ENCODE results near the gene CPEB1. TPM values are rescaled to one million over a fixed set of nuclear protein-coding genes. Genes with fewer than 3 reads are reported as not detected.
A peak's percentile ranks its signal among the peaks of the same experiment; 100 is the strongest.

Gene CPEB1
- polyA plus RNA-seq, 1 donor from 2014 or later = 0.11 TPM

GRCh38 chr15:82587805-82588204 is 59.4 kb downstream of the CPEB1 start:
- Mint-ChIP-seq H3K9me3 (peaks cover 0 to 3% (median 0%) of the 10 kb centered on the region in 3 donors), H3K27me3 (peaks cover 7% of the 10 kb centered on the region), H3K27ac (no peak overlapping the region), H3K36me3 (no peaks in the 10 kb centered on the region), H3K4me3 (no peak overlapping the region), H3K4me1 (no peaks in the 10 kb centered on the region)

GRCh38 chr15:82585072-82585471 is 62.1 kb downstream of the CPEB1 start:
- Mint-ChIP-seq H3K27me3 (peaks cover 6% of the 10 kb centered on the region), H3K4me1 (no peaks in the 10 kb centered on the region), H3K27ac (no peak overlapping the region), H3K4me3 (no peak overlapping the region), H3K9me3 (no peaks in the 10 kb centered on the region), H3K36me3 (no peaks in the 10 kb centered on the region)

GRCh38 chr15:82580713-82581112 is 66.5 kb downstream of the CPEB1 start:
- H3K36me3 Mint-ChIP-seq = no peaks in the 10 kb centered on the region

GRCh38 chr15:82575335-82575734 is 71.8 kb downstream of the CPEB1 start:
- H3K27me3 Mint-ChIP-seq = peaks cover 13% of the 10 kb centered on the region

More at GRCh38 chr15:82580713-82581112, 66.5 kb downstream of the CPEB1 start:
- H3K27me3 Mint-ChIP-seq = peaks cover 6% of the 10 kb centered on the region
- H3K9me3 Mint-ChIP-seq = no peaks in the 10 kb centered on the region
- H3K4me1 Mint-ChIP-seq = no peaks in the 10 kb centered on the region
- no peak overlapping the region for H3K27ac Mint-ChIP-seq
- H3K4me3 Mint-ChIP-seq = no peak overlapping the region

GRCh38 chr15:82572986-82573385 is 74.2 kb downstream of the CPEB1 start:
- Mint-ChIP-seq H3K4me1 (no peaks in the 10 kb centered on the region), H3K27me3 (peaks cover 13% of the 10 kb centered on the region), H3K9me3 (no peaks in the 10 kb centered on the region), H3K4me3 (peak overlapping the region in 1 of 4 donors; percentile 67), H3K27ac (no peak overlapping the region), H3K36me3 (peaks cover 2% of the 10 kb centered on the region)

More at GRCh38 chr15:82575335-82575734, 71.8 kb downstream of the CPEB1 start:
- peaks cover 2% of the 10 kb centered on the region for H3K36me3 Mint-ChIP-seq
- no peaks in the 10 kb centered on the region for H3K9me3 Mint-ChIP-seq
- no peaks in the 10 kb centered on the region for H3K4me1 Mint-ChIP-seq
- no peak overlapping the region for H3K27ac Mint-ChIP-seq
- no peak overlapping the region for H3K4me3 Mint-ChIP-seq

GRCh38 chr15:82572311-82572710 is 74.9 kb downstream of the CPEB1 start:
- H3K36me3 Mint-ChIP-seq = peaks cover 2% of the 10 kb centered on the region
- H3K4me1 Mint-ChIP-seq = no peaks in the 10 kb centered on the region
- H3K27ac Mint-ChIP-seq = no peak overlapping the region
- H3K4me3 Mint-ChIP-seq = no peak overlapping the region
- H3K9me3 Mint-ChIP-seq = no peaks in the 10 kb centered on the region
- peaks cover 13% of the 10 kb centered on the region for H3K27me3 Mint-ChIP-seq

- peak overlapping the region in 1 of 4 donors; percentile 53 for H3K4me3 Mint-ChIP-seq
- peaks cover 2% of the 10 kb centered on the region for H3K36me3 Mint-ChIP-seq
- H3K27me3 Mint-ChIP-seq = peaks cover 13% of the 10 kb centered on the region
- H3K27ac Mint-ChIP-seq = no peak overlapping the region
- H3K9me3 Mint-ChIP-seq = no peaks in the 10 kb centered on the region
- no peaks in the 10 kb centered on the region for H3K4me1 Mint-ChIP-seq
Measured at GRCh38 chr15:82571722-82572222, 75.4 kb downstream of the CPEB1 start.

- H3K4me1 Mint-ChIP-seq = no peaks in the 10 kb centered on the region
- H3K27me3 Mint-ChIP-seq = peaks cover 15% of the 10 kb centered on the region
- H3K27ac Mint-ChIP-seq = no peak overlapping the region
- H3K4me3 Mint-ChIP-seq = no peak overlapping the region
- H3K36me3 Mint-ChIP-seq = peaks cover 2% of the 10 kb centered on the region
- no peaks in the 10 kb centered on the region for H3K9me3 Mint-ChIP-seq
Measured at GRCh38 chr15:82570721-82571508, 76.2 kb downstream of the CPEB1 start.

GRCh38 chr15:82569834-82570233 is 77.3 kb downstream of the CPEB1 start:
- no peaks in the 10 kb centered on the region for H3K4me1 Mint-ChIP-seq
- no peak overlapping the region for H3K4me3 Mint-ChIP-seq
- H3K27me3 Mint-ChIP-seq = peaks cover 14% of the 10 kb centered on the region
- no peaks in the 10 kb centered on the region for H3K9me3 Mint-ChIP-seq
- no peak overlapping the region for H3K27ac Mint-ChIP-seq
- H3K36me3 Mint-ChIP-seq = peaks cover 2% of the 10 kb centered on the region

GRCh38 chr15:82568986-82569385 is 78.2 kb downstream of the CPEB1 start:
- Mint-ChIP-seq H3K27me3 (peaks cover 14% of the 10 kb centered on the region), H3K36me3 (peaks cover 2% of the 10 kb centered on the region), H3K4me3 (no peak overlapping the region), H3K4me1 (no peaks in the 10 kb centered on the region), H3K27ac (no peak overlapping the region), H3K9me3 (no peaks in the 10 kb centered on the region)

- no peaks in the 10 kb centered on the region for H3K4me1 Mint-ChIP-seq
- H3K27ac Mint-ChIP-seq = no peak overlapping the region
- no peak overlapping the region for H3K4me3 Mint-ChIP-seq
- peaks cover 1% of the 10 kb centered on the region for H3K36me3 Mint-ChIP-seq
- peaks cover 14% of the 10 kb centered on the region for H3K27me3 Mint-ChIP-seq
- no peaks in the 10 kb centered on the region for H3K9me3 Mint-ChIP-seq
Measured at GRCh38 chr15:82567661-82568060, 79.5 kb downstream of the CPEB1 start.

- Mint-ChIP-seq H3K4me1 (no peaks in the 10 kb centered on the region), H3K9me3 (no peaks in the 10 kb centered on the region), H3K36me3 (peaks cover 1% of the 10 kb centered on the region), H3K27me3 (peaks cover 12% of the 10 kb centered on the region), H3K27ac (no peak overlapping the region), H3K4me3 (no peak overlapping the region)
Measured at GRCh38 chr15:82566690-82567089, 80.5 kb downstream of the CPEB1 start.

- Mint-ChIP-seq H3K9me3 (peaks cover 0 to 2% (median 0%) of the 10 kb centered on the region in 3 donors), H3K36me3 (peaks cover 1% of the 10 kb centered on the region), H3K4me3 (no peak overlapping the region), H3K27ac (no peak overlapping the region), H3K27me3 (no peaks in the 10 kb centered on the region), H3K4me1 (no peaks in the 10 kb centered on the region)
Measured at GRCh38 chr15:82558502-82558901, 88.7 kb downstream of the CPEB1 start.

GRCh38 chr15:82556315-82557035 is 90.7 kb downstream of the CPEB1 start:
- Mint-ChIP-seq H3K27me3 (no peaks in the 10 kb centered on the region), H3K36me3 (no peaks in the 10 kb centered on the region), H3K9me3 (peaks cover 0 to 2% (median 0%) of the 10 kb centered on the region in 3 donors), H3K27ac (no peak overlapping the region), H3K4me3 (no peak overlapping the region), H3K4me1 (peaks cover 0 to 4% (median 0%) of the 10 kb centered on the region in 3 donors)

GRCh38 chr15:82554849-82555248 is 92.3 kb downstream of the CPEB1 start:
- Mint-ChIP-seq H3K36me3 (no peaks in the 10 kb centered on the region), H3K4me3 (no peak overlapping the region), H3K27ac (no peak overlapping the region), H3K9me3 (peaks cover 0 to 2% (median 0%) of the 10 kb centered on the region in 3 donors), H3K4me1 (peaks cover 0 to 4% (median 0%) of the 10 kb centered on the region in 3 donors), H3K27me3 (no peaks in the 10 kb centered on the region)

All from IgD-negative memory B cell (primary cell).